H9 (cell line): ENCODE results near the gene LDLRAD4. TPM values are rescaled to one million over a fixed set of nuclear protein-coding genes. Genes with fewer than 3 reads are reported as not detected.

Experiments
- DNase-seq: peaks from one replicate; pipeline ENCODE4 v3.0.0-alpha.2; 2017
- H2AFZ ChIP-seq: one replicate; pipeline ENCODE4 v1.6.1; 2013; ENCODE audit warnings: mild to moderate bottlenecking, low read length, control low read depth, moderate library complexity
- H2AK5ac ChIP-seq: 2 replicates; pipeline ENCODE4 v1.6.1; 2013; ENCODE audit warnings: low read length, control low read depth, mixed read lengths; ENCODE audit not compliant: insufficient read length
- H2BK120ac ChIP-seq: one replicate; pipeline ENCODE4 v1.6.1; 2013; ENCODE audit warnings: low read depth, mild to moderate bottlenecking, low read length, control low read depth, inconsistent platforms; ENCODE audit not compliant: poor library complexity, severe bottlenecking
- H2BK12ac ChIP-seq: 2 replicates; pipeline ENCODE4 v1.6.1; 2013; ENCODE audit warnings: low read length, control low read depth, mixed read lengths, low read depth; ENCODE audit not compliant: insufficient read length
- H2BK15ac ChIP-seq: 2 replicates; pipeline ENCODE4 v1.6.1; 2013; ENCODE audit warnings: low read depth, low read length, control low read depth
- H2BK20ac ChIP-seq: one replicate; pipeline ENCODE4 v1.6.1; 2013; ENCODE audit warnings: low read depth, mild to moderate bottlenecking, low read length, control low read depth, inconsistent platforms; ENCODE audit not compliant: poor library complexity, severe bottlenecking
- H2BK5ac ChIP-seq: 2 replicates; pipeline ENCODE4 v1.6.1; 2013; ENCODE audit warnings: low read length, control low read depth, mixed read lengths; ENCODE audit not compliant: insufficient read length
- H3K14ac ChIP-seq: 2 replicates; pipeline ENCODE4 v1.6.1; 2013; ENCODE audit warnings: low read length, control low read depth; ENCODE audit not compliant: insufficient read depth
- H3K18ac ChIP-seq: 2 replicates; pipeline ENCODE4 v1.6.1; 2013; ENCODE audit warnings: low read depth, mild to moderate bottlenecking, mixed read lengths, low read length, control low read depth; ENCODE audit not compliant: insufficient read length
- H3K23ac ChIP-seq: 2 replicates; pipeline ENCODE4 v1.6.1; 2013; ENCODE audit warnings: low read length, control low read depth, mixed read lengths, low read depth; ENCODE audit not compliant: insufficient read length
- H3K23me2 ChIP-seq: 2 replicates; pipeline ENCODE4 v1.6.1; 2013; ENCODE audit warnings: low read depth, mild to moderate bottlenecking, mixed read lengths, low read length, control low read depth; ENCODE audit not compliant: insufficient read length, poor library complexity, severe bottlenecking
- H3K27ac ChIP-seq: 2 replicates; pipeline ENCODE4 v1.5.1; 2013; ENCODE audit warnings: low read length, control low read depth, mixed read lengths, low read depth; ENCODE audit not compliant: insufficient read length
- H3K27me3 ChIP-seq: 2 replicates; pipeline ENCODE4 v1.6.1; 2013; ENCODE audit warnings: low read length, control low read depth, inconsistent platforms; ENCODE audit not compliant: insufficient read depth
- H3K4ac ChIP-seq: 2 replicates; pipeline ENCODE4 v1.6.1; 2013; ENCODE audit warnings: low read depth, mild to moderate bottlenecking, control low read depth, inconsistent platforms, low read length, moderate library complexity
- H3K4me1 ChIP-seq: 2 replicates; pipeline ENCODE4 v1.6.1; 2013; ENCODE audit warnings: low read length, control low read depth, inconsistent platforms; ENCODE audit not compliant: insufficient read depth
- H3K4me2 ChIP-seq: 2 replicates; pipeline ENCODE4 v1.6.1; 2013; ENCODE audit warnings: low read length, control low read depth, mixed read lengths; ENCODE audit not compliant: insufficient read length, insufficient read depth
- H3K56ac ChIP-seq: 2 replicates; pipeline ENCODE4 v1.6.1; 2013; ENCODE audit warnings: low read depth, mild to moderate bottlenecking, mixed read lengths, low read length, control low read depth; ENCODE audit not compliant: insufficient read length
- H3K79me1 ChIP-seq: 2 replicates; pipeline ENCODE4 v1.6.1; 2013; ENCODE audit warnings: low read depth, mild to moderate bottlenecking, moderate library complexity, low read length, control low read depth, inconsistent platforms; ENCODE audit not compliant: insufficient read depth, poor library complexity, severe bottlenecking
- H3K79me2 ChIP-seq: 2 replicates; pipeline ENCODE4 v1.6.1; 2013; ENCODE audit warnings: low read length, control low read depth, inconsistent platforms; ENCODE audit not compliant: insufficient read depth
- H3K9ac ChIP-seq: 2 replicates; pipeline ENCODE4 v1.6.1; 2013; ENCODE audit warnings: low read length, control low read depth, mixed read lengths; ENCODE audit not compliant: insufficient read length; ENCODE audit errors: extremely low read depth
- H3K9me3 ChIP-seq: one replicate; pipeline ENCODE4 v1.6.1; 2013; ENCODE audit warnings: low read depth, low read length, inconsistent platforms; ENCODE audit not compliant: control insufficient read depth
- H3T11ph ChIP-seq: one replicate; pipeline ENCODE4 v1.6.1; 2013; ENCODE audit warnings: mild to moderate bottlenecking, low read length, control low read depth, inconsistent platforms
- H4K20me1 ChIP-seq: one replicate; pipeline ENCODE4 v1.6.1; 2013; ENCODE audit not compliant: control insufficient read depth, insufficient read length, insufficient read depth
- H4K5ac ChIP-seq: 2 replicates; pipeline ENCODE4 v1.6.1; 2013; ENCODE audit warnings: low read depth, mild to moderate bottlenecking, mixed read lengths, low read length, control low read depth; ENCODE audit not compliant: insufficient read length
- H4K8ac ChIP-seq: replicated peaks from 2 replicates; pipeline ENCODE4 v1.6.1; 2013; ENCODE audit warnings: low read length, control low read depth, mixed read lengths, low read depth; ENCODE audit not compliant: insufficient read length
- H4K91ac ChIP-seq: 2 replicates; pipeline ENCODE4 v1.6.1; 2013; ENCODE audit warnings: low read depth, mild to moderate bottlenecking, moderate library complexity, mixed read lengths, low read length, control low read depth; ENCODE audit not compliant: insufficient read length
- H3K27ac Mint-ChIP-seq, 3 experiments: 2 replicates in 2 of 3; 3 replicates in 1 of 3; pipeline ENCODE4 v1.8.0; 2020 to 2021; ENCODE audit warnings: mixed read lengths in 3 of 3, mild to moderate bottlenecking in 1 of 3, moderate library complexity in 1 of 3
- H3K27me3 Mint-ChIP-seq: 2 replicates; pipeline ENCODE4 v1.8.0; 2021; ENCODE audit warnings: low read depth, mild to moderate bottlenecking, moderate library complexity, mixed read lengths
- H3K36me3 Mint-ChIP-seq, 3 experiments: 2 replicates in 2 of 3; 3 replicates in 1 of 3; pipeline ENCODE4 v1.8.0; 2020 to 2021; ENCODE audit warnings: low read depth in 3 of 3, mixed read lengths in 3 of 3; ENCODE audit not compliant: insufficient read depth in 1 of 3
- H3K4me1 Mint-ChIP-seq, 2 experiments: 2 replicates each; pipeline ENCODE4 v1.8.0; 2020; ENCODE audit warnings: mixed read lengths in 2 of 2
- H3K4me3 Mint-ChIP-seq, 2 experiments: 2 replicates in 1 of 2; 3 replicates in 1 of 2; pipeline ENCODE4 v1.8.0; 2020 to 2021; ENCODE audit warnings: mild to moderate bottlenecking in 2 of 2, mixed read lengths in 2 of 2, moderate library complexity in 1 of 2
- H3K9me3 Mint-ChIP-seq, 2 experiments: 2 replicates in 1 of 2; 3 replicates in 1 of 2; pipeline ENCODE4 v1.8.0; 2020; ENCODE audit warnings: mild to moderate bottlenecking in 2 of 2, mixed read lengths in 2 of 2, moderate library complexity in 1 of 2
- CTCF ChIP-seq: fragments of 200-600 bp; sonication (generic); conservative IDR thresholded peaks from 3 replicates; pipeline ENCODE4 v1.8.0; 2021; ENCODE audit warnings: antibody characterized with exemption, mild to moderate bottlenecking
- WGBS: extraction: QIAGEN DNeasy Blood & Tissue Kit; methylation state at CpG from one replicate; pipeline ENCODE4 v1.1.7; 2013; ENCODE audit warnings: missing lambda C conversion rate, low lambda C conversion rate, mixed read lengths; ENCODE audit not compliant: insufficient read length; ENCODE audit errors: extremely low coverage; 5-methylcytosine and 5-hydroxymethylcytosine counted together
- total RNA-seq: library from RNA; stranded (reverse); gene quantifications from 2 replicates; pipeline ENCODE4 v1.2.1, GENCODE V29; 2021

The LDLRAD4 gene
- total RNA-seq, 1 experiment from 2014 or later = 3.9 TPM

GRCh38 chr18:13337369-13337768, 118.8 kb downstream of the LDLRAD4 start:
- peaks cover 5 to 13% of the 10 kb centered on the region in 2 experiments for H3K4me1 Mint-ChIP-seq
- H3K36me3 Mint-ChIP-seq = peaks cover 2 to 9% (median 5%) of the 10 kb centered on the region in 3 experiments; a peak in 5 of 7 replicates
- H3K27me3 Mint-ChIP-seq = no peaks in the 10 kb centered on the region; the same call in 1 of the 2 replicates
- H3K9me3 Mint-ChIP-seq = peaks cover 10 to 25% of the 10 kb centered on the region in 2 experiments; a peak in 4 of 5 replicates
- Histone ChIP-seq H3K79me2 (no peaks in the 10 kb centered on the region), H3K23me2 (no peaks in the 10 kb centered on the region), H3K9me3 (no peaks in the 10 kb centered on the region), H3T11ph (no peak overlapping the region), H3K9ac (no peak overlapping the region), H2BK15ac (no peak overlapping the region), H3K4ac (no peak overlapping the region), H2AK5ac (no peak overlapping the region), H3K4me2 (no peak overlapping the region), H2BK20ac (no peak overlapping the region), H3K4me1 (no peaks in the 10 kb centered on the region), H4K5ac (no peak overlapping the region), H2BK5ac (no peak overlapping the region), H3K23ac (no peak overlapping the region), H4K91ac (no peak overlapping the region), H2BK120ac (no peak overlapping the region), H3K79me1 (no peaks in the 10 kb centered on the region), H3K18ac (no peak overlapping the region), H4K20me1 (no peaks in the 10 kb centered on the region), H3K27me3 (no peaks in the 10 kb centered on the region), H3K56ac (no peak overlapping the region), H4K8ac (no peak overlapping the region), H3K27ac (no peak overlapping the region), H2BK12ac (no peak overlapping the region), H3K14ac (no peak overlapping the region), H2AFZ (no peak overlapping the region)
- H3K27ac Mint-ChIP-seq = no peak overlapping the region
- no peak overlapping the region for H3K4me3 Mint-ChIP-seq
- no peak for DNase-seq
- no peak for TF ChIP-seq CTCF
- no CpG with 5 or more reads among the region's 6 CpGs for WGBS
